ENCODE results near the gene SIAH3.

- TF ChIP-seq CTCF (optimal IDR thresholded peaks at IDR 0.05 in 1 of 3, IDR thresholded peaks at IDR 0.05 in 1 of 3, conservative IDR thresholded peaks at IDR 0.05 in 1 of 3; ENCODE audit: extremely low read depth in 1 of 3, insufficient read depth in 2 of 3, low read length in 3 of 3) (no peak), EZH2 (IDR thresholded peaks at IDR 0.05; ENCODE audit: low read length) (no peak)
Measured at GRCh38 chr13:45838171-45838745, 13.3 kb downstream of the SIAH3 start.
